Retina (tissue), 1 donor: Measurements from ENCODE around the gene WNT3A.
"Not testable (repeated sequence)": the region's sequence is repeated elsewhere in the genome, so short reads cannot be mapped to it uniquely, and the experiment has no call there.

ENCODE experiments used
- DNase-seq: peaks from one replicate; pipeline ENCODE4 v3.0.0-alpha.2; 2016

The WNT3A gene

DNA sequence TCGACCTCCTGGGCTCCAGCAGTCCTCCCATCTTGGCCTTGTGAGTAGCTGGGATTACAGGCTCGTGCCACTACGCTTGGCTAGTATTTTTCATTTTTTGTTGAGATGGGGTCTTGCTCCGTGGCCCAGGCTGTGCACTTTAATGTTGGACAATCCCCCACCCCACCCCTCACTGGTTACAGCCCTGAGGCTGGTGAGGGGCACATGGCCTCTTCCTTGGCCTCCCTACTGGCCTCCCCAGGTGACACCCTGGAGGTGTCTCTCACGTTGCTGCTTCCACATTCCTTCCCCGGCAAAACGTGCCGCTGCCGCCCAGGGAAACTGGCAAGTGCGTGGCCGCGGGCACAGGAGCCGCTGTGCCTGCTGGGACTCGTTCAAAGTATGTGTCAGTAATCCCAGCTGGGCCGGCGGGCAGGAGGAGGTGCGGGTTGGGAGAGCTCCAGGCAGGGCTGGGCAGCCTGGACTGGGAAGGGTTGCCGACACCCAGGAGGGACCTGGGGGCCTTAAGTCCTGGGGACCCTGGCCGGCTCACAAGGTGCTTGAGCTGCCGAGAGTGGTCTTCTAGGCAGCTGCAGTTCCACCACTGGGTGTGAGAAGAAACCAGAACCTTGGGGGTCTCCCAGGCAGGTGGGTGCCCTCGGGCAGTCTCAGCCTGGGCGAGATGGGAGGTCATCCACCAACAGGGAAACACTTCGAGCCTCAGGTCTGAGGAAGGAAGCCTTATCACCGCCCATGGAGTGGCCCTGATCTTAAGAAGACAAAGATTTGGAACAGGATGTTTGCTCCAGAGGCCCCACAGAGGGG, 6.5 kb downstream of the WNT3A start:
- DNase-seq: no peak

DNA sequence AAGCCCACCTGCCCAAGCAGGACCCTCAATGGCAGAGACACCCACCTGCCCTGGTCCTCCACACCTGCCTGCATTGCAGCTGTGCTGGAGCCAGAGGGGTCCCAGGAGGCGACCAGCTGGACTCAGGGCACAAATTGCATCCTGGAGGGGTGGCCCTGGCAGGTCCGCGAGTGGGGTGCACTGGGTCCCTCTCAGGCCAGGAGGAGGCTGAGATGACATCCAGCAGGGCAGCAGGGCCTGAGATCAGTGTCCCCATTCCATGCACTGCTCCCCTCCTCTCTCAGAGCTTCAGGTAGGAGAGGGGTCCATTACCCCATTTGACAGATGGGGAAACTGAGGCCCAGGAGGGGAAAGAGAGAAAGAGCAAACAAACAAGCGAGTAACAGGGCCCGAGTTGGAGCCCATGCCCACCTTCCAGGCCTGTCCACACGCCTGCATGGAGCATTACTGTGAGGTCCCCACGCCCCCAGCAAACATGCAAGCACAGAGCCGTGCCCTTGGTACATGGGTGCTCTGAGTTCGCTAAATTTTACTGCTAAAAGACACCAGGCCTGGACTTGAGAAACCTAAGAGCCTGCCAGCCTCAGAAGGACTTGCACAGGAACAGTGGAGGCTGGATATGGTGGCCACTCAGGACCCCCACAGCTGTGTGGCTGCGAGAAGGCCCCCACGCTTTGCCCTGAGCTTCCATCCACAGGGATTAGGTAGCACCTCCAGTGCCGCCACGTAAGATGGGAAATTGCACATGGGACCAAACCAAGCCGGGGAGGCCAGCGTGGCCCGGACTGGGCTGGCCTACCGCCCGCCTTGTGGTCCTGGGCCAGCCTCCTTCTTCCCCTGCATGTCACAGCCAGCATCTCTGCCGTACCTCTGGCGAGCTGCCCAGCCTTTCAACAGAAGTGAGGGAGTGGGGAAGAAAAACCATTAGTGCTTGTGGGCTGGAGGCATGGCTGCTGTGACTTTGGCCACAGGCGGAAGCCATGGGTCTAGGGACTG, 7.4 kb downstream of the WNT3A start:
- DNase-seq: no peak

GRCh38 chr1:228015276-228016180, 8.7 kb downstream of the WNT3A start:
- no peak for DNase-seq

- DNase-seq: no peak
Observed at GRCh38 chr1:228016181-228016510, 9.3 kb downstream of the WNT3A start.

- DNase-seq: no peak
Observed at GRCh38 chr1:228016653-228017355, 10.0 kb downstream of the WNT3A start.

DNA sequence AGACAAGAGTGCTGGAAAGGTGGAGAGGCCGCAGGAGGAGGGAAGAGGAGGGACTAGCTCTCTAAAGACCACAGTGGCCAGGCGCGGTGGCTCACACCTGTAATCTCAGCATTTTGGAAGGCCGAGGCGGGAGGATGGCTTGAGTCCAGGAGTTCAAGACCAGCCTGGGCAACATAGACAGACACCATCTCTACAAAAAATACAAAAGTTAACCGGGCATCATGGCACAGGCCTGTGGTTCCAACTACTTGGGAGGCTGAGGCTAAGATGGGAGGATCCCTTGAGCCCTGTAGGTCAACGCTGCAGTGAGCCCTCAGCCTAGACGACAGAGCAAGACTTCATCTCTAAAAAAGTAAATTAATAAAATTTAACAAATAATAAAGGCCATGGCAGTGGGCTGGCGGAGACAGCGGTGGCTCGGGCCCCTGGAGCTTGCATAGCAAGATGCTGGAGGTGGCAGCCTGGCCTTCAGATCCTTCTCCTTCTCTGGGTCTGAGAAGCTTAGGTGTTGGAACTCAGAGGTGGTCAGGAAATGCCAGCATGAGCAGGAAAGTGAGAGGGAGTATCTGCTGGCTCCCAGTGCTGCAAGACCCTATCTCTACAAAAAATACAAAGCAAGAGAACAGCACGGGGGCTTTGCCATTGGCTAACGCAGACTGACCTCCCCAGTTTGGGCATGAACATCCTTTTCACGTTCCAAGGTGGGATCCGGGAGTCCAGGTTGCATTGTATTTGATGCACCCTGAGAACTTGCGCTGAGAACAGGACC, 10.7 kb downstream of the WNT3A start:
- no peak for DNase-seq

DNA sequence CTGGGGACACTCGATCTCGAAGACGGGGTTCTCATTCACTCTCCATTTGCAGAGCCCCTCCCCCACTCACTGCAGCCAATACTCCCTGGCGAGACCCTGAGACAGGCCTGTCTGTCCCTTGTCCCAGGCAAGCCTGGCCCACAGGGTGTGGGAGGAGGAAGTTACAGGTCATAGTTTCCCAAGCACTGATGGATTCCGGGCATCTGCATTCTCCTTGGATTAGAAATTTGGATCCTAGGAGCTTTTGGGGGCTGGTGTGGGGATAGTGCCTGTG, 11.3 kb downstream of the WNT3A start:
- DNase-seq: no peak

- no peak for DNase-seq
Observed at GRCh38 chr1:228018961-228019721, 12.3 kb downstream of the WNT3A start.

GRCh38 chr1:228019722-228020083, 12.9 kb downstream of the WNT3A start:
- DNase-seq: not testable (repeated sequence)

DNA sequence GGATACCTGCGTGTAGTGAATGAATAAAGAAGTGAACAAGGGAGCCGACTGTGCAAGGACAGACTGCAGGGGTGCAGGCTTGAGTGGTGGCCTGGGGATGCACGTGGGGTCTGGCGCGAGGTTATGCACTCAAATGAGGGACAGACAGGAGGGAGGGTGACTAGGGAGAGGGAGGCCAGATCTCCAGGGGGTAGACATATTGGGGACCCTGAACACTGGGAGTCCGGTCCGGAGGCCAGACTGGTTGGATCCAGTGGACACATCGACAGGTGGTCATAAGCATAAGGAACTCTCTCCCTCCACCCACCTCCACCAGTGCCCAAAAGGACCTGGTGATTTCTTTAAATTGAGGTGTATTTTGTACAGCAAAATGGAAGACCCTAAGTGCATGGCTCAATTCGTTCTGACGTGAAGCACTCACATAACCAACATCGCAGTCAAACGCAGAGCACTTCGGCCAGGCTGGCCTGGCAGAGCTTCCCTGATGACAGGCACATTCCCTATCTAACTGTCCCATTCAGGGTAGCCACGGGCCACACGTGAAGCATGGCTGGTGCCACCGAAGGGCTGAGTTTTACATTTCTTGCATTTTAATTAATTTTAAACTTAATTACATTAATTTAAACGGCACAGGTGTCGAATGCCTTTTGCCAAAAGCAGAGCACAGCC, 14.0 kb downstream of the WNT3A start:
- no peak for DNase-seq

DNA sequence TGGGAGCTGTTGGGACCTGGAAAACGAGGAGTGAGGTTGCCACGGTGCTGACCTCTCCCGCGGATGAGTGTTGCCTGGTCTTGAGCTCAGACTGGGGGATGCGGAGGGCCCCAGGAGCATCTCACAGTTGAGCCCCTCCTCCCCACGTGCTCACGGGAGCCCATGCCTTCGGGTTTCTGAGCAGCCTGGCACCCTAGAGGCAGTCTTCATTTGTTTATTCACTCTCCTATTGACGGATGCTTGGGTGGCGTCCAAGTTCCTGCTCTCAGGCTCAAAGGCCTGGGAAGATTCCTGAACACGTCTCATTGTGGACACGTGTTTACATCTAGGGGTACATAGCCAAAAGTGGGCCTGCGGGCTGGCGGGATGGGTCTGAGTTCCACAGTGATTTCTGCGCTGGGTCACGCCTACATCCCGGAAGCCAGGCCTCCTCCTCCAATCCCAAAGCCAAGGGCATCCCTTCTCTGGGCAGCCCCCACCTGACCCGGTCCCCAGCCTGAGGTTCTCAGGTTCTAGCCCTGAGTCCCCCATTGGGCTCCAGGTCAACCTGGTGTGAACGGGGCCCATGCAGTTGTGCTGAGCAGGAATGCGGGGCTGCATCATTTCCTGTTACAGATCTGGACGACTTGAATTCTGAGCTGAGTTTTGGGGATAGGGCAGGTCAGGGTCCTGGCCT, 14.7 kb downstream of the WNT3A start:
- no peak for DNase-seq

DNA sequence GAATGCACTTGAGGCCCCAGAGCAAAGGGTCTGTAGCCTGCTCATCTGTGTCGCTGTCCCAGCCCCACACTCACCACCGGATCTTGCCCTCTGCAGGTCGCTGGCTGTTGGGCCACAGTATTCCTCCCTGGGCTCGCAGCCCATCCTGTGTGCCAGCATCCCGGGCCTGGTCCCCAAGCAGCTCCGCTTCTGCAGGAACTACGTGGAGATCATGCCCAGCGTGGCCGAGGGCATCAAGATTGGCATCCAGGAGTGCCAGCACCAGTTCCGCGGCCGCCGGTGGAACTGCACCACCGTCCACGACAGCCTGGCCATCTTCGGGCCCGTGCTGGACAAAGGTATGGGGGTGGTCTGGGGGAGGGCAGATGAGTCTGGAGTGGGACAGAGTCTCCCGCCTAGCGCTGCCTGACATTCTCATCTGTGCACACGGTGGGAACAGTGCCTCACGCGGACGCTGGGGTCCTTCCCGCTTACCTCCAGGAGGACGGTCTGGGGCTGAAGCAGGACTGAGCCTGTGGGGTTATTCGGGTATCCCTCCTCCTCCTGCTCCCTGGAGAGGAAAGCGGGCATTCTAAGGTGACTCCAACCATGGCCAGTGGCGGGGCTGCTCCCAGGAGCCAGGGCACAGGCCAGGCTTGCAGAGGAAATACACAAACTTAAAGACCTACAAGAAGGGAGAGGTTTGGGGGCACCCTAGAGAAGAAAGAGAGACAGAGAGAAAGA, 15.9 kb downstream of the WNT3A start:
- no peak for DNase-seq

GRCh38 chr1:228023294-228023639, 16.5 kb downstream of the WNT3A start:
- DNase-seq: no peak

DNA sequence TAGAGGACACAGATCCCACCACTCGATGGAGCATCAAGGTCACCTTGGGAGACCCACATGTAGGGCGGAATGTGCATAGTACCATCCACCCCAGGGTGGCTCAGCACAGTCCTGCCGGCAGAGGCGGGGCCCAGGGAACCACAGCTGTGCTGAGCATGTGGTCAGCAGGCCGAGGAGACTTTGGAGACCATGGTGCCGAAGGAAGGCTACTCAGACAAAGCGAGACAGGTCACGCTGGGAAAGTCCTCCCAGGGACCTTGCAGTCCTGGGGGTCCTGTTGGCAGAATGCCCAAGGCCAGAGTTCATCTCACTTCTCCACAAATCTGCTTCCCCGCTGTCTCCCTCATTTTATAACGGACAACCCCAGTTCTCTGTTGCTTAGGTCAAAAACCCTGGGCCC, 22.5 kb downstream of the WNT3A start:
- no peak for DNase-seq

GRCh38 chr1:228030451-228031201, 23.8 kb downstream of the WNT3A start:
- no peak for DNase-seq

GRCh38 chr1:228031276-228031995, 24.6 kb downstream of the WNT3A start:
- DNase-seq: no peak

DNA sequence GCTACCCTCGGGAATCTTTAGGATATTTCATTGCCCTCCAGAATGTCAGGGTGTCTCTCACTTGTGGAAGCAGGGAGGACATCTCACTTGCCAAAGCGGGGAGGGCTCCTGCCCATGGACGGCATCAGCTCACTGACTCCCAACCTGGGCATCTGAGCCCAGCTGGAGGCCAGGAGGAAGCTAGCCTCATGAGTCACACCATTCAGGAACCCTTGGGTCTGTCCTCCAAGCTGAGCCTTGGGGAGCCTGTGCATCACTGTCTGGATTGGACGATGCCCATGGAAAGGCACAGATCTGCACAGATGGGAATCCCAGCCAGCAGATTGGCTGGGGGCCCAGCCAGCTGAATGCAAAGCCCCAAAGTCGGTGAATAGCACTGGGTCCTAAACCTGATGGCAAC, 25.2 kb downstream of the WNT3A start:
- DNase-seq: no peak

GRCh38 chr1:228033376-228033775, 26.6 kb downstream of the WNT3A start:
- no peak for DNase-seq
